ENCODE data around the gene MAD1L1. TPM values are rescaled to one million over a fixed set of nuclear protein-coding genes. Genes with fewer than 3 reads are reported as not detected.

The MAD1L1 gene
- total and polyA plus RNA-seq, 2 of the 4 experiments (the other 2 are of a cell fraction), result 29.0 to 40.9 TPM

DNA sequence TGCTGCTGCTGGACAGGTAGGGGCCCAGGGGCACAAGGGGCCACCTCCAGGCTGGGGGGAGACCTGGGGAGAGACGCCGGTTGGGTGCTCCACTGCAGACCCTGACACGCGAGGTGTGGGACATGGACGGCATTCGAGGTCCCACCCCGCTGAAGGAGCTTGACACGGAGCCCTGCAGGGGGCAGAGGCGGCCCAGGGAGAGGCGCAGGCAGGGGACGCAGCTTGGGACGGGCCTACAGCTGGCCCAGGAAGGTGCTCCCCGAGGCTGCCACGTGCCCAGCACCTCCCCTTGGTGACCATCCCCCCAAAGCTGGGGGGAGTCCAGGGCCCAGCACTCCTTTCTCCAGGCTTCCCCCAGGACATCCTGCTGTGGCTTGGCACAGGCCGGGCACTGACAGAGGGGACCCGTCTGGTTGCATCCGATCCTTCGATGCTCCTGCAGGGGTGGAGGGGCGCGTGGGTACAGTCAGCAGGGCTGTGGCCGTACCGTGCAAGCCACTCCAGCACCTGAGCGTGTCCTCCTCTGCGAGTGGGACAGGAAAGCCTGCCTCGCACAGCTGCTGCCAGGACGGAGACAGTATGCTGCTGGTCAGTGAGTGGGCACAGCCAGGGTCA lies 388.3 kb downstream of the MAD1L1 start:
- 90% methylated on average over 24 of the region's 26 CpGs; no CpG with 5 or more reads in 1 of the 2 experiments for WGBS, 2 experiments (ENCODE audit: extremely low coverage in 2 of 2, insufficient read length in 1 of 2)
- Histone ChIP-seq H3K4me3 (ENCODE audit: insufficient read depth, low read depth, low read length) (no peak overlapping the region), H3K9me3 (ENCODE audit: control insufficient read depth, insufficient read depth, low read length) (no peaks in the 10 kb centered on the region), H4K8ac (ENCODE audit: low read depth in 2 of 2, low read length in 2 of 2) (no peak overlapping the region), H3K4me2 (ENCODE audit: low read depth, low read length) (no peak overlapping the region), H3K18ac (ENCODE audit: low read depth, low read length) (no peak overlapping the region), H3K9me1 (ENCODE audit: insufficient read depth, low read length) (no peaks in the 10 kb centered on the region), H2BK5ac (ENCODE audit: low read depth, low read length, poor library complexity, severe bottlenecking) (no peak overlapping the region), H2BK15ac (ENCODE audit: low read depth, low read length) (no peak overlapping the region), H3K27me3 (ENCODE audit: control insufficient read depth, insufficient read depth, low read length) (no peaks in the 10 kb centered on the region), H2BK120ac (ENCODE audit: low read depth, low read length) (no peak overlapping the region), H4K20me1 (ENCODE audit: insufficient read depth, low read length) (no peaks in the 10 kb centered on the region), H3K27ac (ENCODE audit: insufficient read depth, low read length) (no peak overlapping the region), H3K14ac (replicated peaks; ENCODE audit: low read depth, low read length) (no peak overlapping the region), H3K4ac (ENCODE audit: low read depth, low read length) (no peak overlapping the region), H3K79me1 (ENCODE audit: low read depth in 1 of 2, low read length in 2 of 2) (no peaks in the 10 kb centered on the region), H3K56ac (ENCODE audit: extremely low read depth, insufficient read depth, low read length) (no peak overlapping the region), H3K36me3 (ENCODE audit: control insufficient read depth, insufficient read depth, low read length) (no peaks in the 10 kb centered on the region; the same call in 1 of the 2 replicates), H3K23ac (ENCODE audit: low read depth, low read length) (no peak overlapping the region), H2AK9ac (replicated peaks; ENCODE audit: low read depth, low read length, poor library complexity) (no peak overlapping the region), H2AFZ (replicated peaks; ENCODE audit: low read length, poor library complexity) (peak overlapping the region; percentile 32), H3K9ac (ENCODE audit: low read depth, low read length) (no peak overlapping the region), H4K5ac (ENCODE audit: low read depth, low read length) (no peak overlapping the region), H2BK20ac (ENCODE audit: low read depth, low read length) (no peak overlapping the region), H3K4me1 (ENCODE audit: control insufficient read depth, insufficient read depth, low read length) (no peaks in the 10 kb centered on the region), H2AK5ac (ENCODE audit: low read depth, low read length) (no peak overlapping the region), H4K91ac (ENCODE audit: insufficient read depth, low read depth, low read length) (no peak overlapping the region)
- DNase-seq, result no peak
- ATAC-seq (ENCODE audit: low read depth), result no peak
- no TSS peak for BruUV-seq (replicated peaks)
- dilution Hi-C loops (cut with HindIII; ENCODE audit: low sequenced_read_pairs, unreplicated experiment) (no loop called here), intact Hi-C loops (cut with micrococcal nuclease) (no loop called here), in situ Hi-C loops (cut with MboI; ENCODE audit: low sequenced_read_pairs) (no loop called here)
- ChIA-PET CTCF (interaction anchor here (0.7 kb wide), 1 partner anchor 327 kb away, joined by 3 read pairs; no protein-coding TSS in a partner anchor), POLR2A (ENCODE audit: unreplicated experiment) (no interaction called here)
- no peak for TF ChIP-seq MXI1 (IDR thresholded peaks at IDR 0.05; ENCODE audit: borderline replicate concordance, low read depth, low read length)
- TF ChIP-seq MAZ (IDR thresholded peaks at IDR 0.05; ENCODE audit: borderline replicate concordance, low read depth, low read length), result no peak
- TF ChIP-seq FOS (IDR thresholded peaks at IDR 0.05; ENCODE audit: low read depth, low read length), result no peak
- TF ChIP-seq CEBPB (IDR thresholded peaks at IDR 0.05; ENCODE audit: low read depth, low read length), result no peak
- peak; percentile 17; the same call in 1 of the 2 replicates for TF ChIP-seq RAD21 (IDR thresholded peaks at IDR 0.05; ENCODE audit: low read length)
- TF ChIP-seq MAFK (IDR thresholded peaks at IDR 0.05; ENCODE audit: low read depth, low read length), result no peak
- TF ChIP-seq, protein P1, sequence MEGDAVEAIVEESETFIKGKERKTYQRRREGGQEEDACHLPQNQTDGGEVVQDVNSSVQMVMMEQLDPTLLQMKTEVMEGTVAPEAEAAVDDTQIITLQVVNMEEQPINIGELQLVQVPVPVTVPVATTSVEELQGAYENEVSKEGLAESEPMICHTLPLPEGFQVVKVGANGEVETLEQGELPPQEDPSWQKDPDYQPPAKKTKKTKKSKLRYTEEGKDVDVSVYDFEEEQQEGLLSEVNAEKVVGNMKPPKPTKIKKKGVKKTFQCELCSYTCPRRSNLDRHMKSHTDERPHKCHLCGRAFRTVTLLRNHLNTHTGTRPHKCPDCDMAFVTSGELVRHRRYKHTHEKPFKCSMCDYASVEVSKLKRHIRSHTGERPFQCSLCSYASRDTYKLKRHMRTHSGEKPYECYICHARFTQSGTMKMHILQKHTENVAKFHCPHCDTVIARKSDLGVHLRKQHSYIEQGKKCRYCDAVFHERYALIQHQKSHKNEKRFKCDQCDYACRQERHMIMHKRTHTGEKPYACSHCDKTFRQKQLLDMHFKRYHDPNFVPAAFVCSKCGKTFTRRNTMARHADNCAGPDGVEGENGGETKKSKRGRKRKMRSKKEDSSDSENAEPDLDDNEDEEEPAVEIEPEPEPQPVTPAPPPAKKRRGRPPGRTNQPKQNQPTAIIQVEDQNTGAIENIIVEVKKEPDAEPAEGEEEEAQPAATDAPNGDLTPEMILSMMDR (conservative IDR thresholded peaks at IDR 0.05; ENCODE audit: low read depth, low read length), result no peak
- TF ChIP-seq POLR2A (IDR thresholded peaks at IDR 0.05; ENCODE audit: low read depth, low read length), result no peak
